ACHN (cell line): ENCODE measurements around the gene EN2.
A peak's percentile ranks its signal among the peaks of the same experiment; 100 is the strongest.

ENCODE experiments used
- DNase-seq: peaks from one replicate; pipeline ENCODE4 v3.0.0-alpha.2; 2015
- in situ Hi-C: cut with HindIII; loops from 2 replicates; pipeline ENCODE4 v1.10.0; 2017; ENCODE audit warnings: low sequenced_read_pairs, low pct_ligation_motif_present, low pct_unique_long_range_greater_than_20kb

EN2 gene

GRCh38 chr7:155458878-155459699 is 1.2 kb downstream of the EN2 start:
- peak; percentile 33 for DNase-seq
- in situ Hi-C loops: no loop called here

- peak; percentile 32 for DNase-seq
- in situ Hi-C loops: no loop called here
Measured at GRCh38 chr7:155459700-155460461, 2.0 kb downstream of the EN2 start.

GRCh38 chr7:155460926-155461613 is 3.1 kb downstream of the EN2 start:
- in situ Hi-C loops: no loop called here
- DNase-seq: no peak

GRCh38 chr7:155461631-155462030 is 3.7 kb downstream of the EN2 start:
- DNase-seq: no peak
- in situ Hi-C loops: no loop called here

GRCh38 chr7:155462163-155462735 is 4.3 kb downstream of the EN2 start:
- in situ Hi-C loops: no loop called here
- DNase-seq: no peak

- DNase-seq: no peak
- in situ Hi-C loops: no loop called here
Measured at GRCh38 chr7:155463114-155463811, 5.3 kb downstream of the EN2 start.

- DNase-seq: no peak
- in situ Hi-C loops: no loop called here
Measured at GRCh38 chr7:155464183-155464582, 6.3 kb downstream of the EN2 start.

GRCh38 chr7:155464948-155465739 is 7.2 kb downstream of the EN2 start:
- no peak for DNase-seq
- in situ Hi-C loops: no loop called here

- in situ Hi-C loops: no loop called here
- DNase-seq: no peak
Measured at GRCh38 chr7:155465761-155466141, 7.8 kb downstream of the EN2 start.

GRCh38 chr7:155466142-155466813 is 8.3 kb downstream of the EN2 start:
- in situ Hi-C loops: no loop called here
- DNase-seq: no peak

GRCh38 chr7:155466814-155467733 is 9.1 kb downstream of the EN2 start:
- in situ Hi-C loops: no loop called here
- peak; percentile 31 for DNase-seq

- DNase-seq: peak; percentile 57
- in situ Hi-C loops: no loop called here
Measured at GRCh38 chr7:155467846-155468784, 10.2 kb downstream of the EN2 start.

- no peak for DNase-seq
- in situ Hi-C loops: no loop called here
Measured at GRCh38 chr7:155468785-155469148, 10.8 kb downstream of the EN2 start.

GRCh38 chr7:155469311-155470185 is 11.6 kb downstream of the EN2 start:
- in situ Hi-C loops: no loop called here
- DNase-seq: no peak

GRCh38 chr7:155470186-155470487 is 12.2 kb downstream of the EN2 start:
- no peak for DNase-seq
- in situ Hi-C loops: no loop called here
